Erythroblast (primary cell): ENCODE results near the gene EHMT1.

Experiments
- GATA1 ChIP-seq: IDR thresholded peaks from 2 replicates; pipeline ENCODE4 v1.6.1; 2011; ENCODE audit warnings: low read depth, mild to moderate bottlenecking, control low read depth, low read length, moderate library complexity
- POLR2A ChIP-seq: IDR thresholded peaks from 2 replicates; pipeline ENCODE4 v1.6.1; 2011; ENCODE audit warnings: mild to moderate bottlenecking, low read length

DNA sequence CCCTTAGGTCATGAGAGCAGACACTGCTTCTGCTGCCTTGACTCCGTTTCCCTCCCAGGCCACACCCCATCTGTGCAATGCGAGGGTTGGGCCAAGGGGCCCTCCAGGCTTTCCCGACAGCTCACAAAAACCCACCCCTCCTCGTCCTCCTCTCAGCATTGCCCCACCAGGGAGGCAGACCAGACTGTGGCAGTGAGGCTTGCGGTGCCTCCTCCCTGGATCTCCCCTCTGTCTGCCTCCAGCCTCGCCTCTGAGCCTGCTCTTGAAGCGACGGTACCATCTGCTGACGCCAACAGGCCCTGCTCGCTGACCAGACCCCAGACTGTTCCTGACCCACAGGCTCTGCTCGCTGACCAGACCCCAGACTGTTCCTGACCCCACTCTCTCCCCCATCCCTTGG lies 159.5 kb downstream of the EHMT1 start:
- TF ChIP-seq POLR2A (no peak), GATA1 (no peak)
